Activated T-helper 2 cell treated with anti-CD3 and anti-CD28 coated beads, Interferon-gamma antibody, Interleukin-2, Interleukin-4, amounts not matched to agents 10 μg/mL and 5 μg/mL and 100 μg/mL, durations not matched to agents 14 hours and 24 hours and 36 hours (primary cell): ENCODE data around the gene ZEB1. TPM values are rescaled to one million over a fixed set of nuclear protein-coding genes. Genes with fewer than 3 reads are reported as not detected.
A peak's percentile ranks its signal among the peaks of the same experiment; 100 is the strongest.

Source experiments
- DNase-seq: peaks from one replicate; pipeline ENCODE4 v3.0.0; 2021; ENCODE audit warnings: low spot score
- H3K27ac Mint-ChIP-seq: one replicate; pipeline ENCODE4 v1.8.0; 2021; ENCODE audit warnings: mixed read lengths
- H3K27me3 Mint-ChIP-seq: one replicate; pipeline ENCODE4 v1.8.0; 2021; ENCODE audit warnings: low read depth, mixed read lengths
- H3K36me3 Mint-ChIP-seq: one replicate; pipeline ENCODE4 v1.8.0; 2021; ENCODE audit warnings: low read depth, mixed read lengths
- H3K4me1 Mint-ChIP-seq: one replicate; pipeline ENCODE4 v1.8.0; 2021; ENCODE audit warnings: low read depth, mixed read lengths
- H3K4me3 Mint-ChIP-seq: one replicate; pipeline ENCODE4 v1.8.0; 2021; ENCODE audit warnings: low read depth, mild to moderate bottlenecking, moderate library complexity, mixed read lengths
- H3K9me3 Mint-ChIP-seq: one replicate; pipeline ENCODE4 v1.8.0; 2021; ENCODE audit warnings: mixed read lengths
- intact Hi-C: fragments of 100-400 bp; cut with micrococcal nuclease; formaldehyde crosslinking; loops from one replicate; pipeline ENCODE4 v1.15.1; 2023
- total RNA-seq: library from RNA; stranded (reverse); gene quantifications from 2 replicates; pipeline ENCODE4 v1.2.3, GENCODE V29; 2022

Gene ZEB1
- total RNA-seq, 1 donor from 2014 or later = 70.0 TPM

- DNase-seq = no peak
- Mint-ChIP-seq H3K4me1 (peaks cover 3% of the 10 kb centered on the region), H3K4me3 (no peak overlapping the region), H3K9me3 (no peaks in the 10 kb centered on the region), H3K36me3 (no peaks in the 10 kb centered on the region), H3K27me3 (peaks cover 2% of the 10 kb centered on the region), H3K27ac (no peak overlapping the region)
- intact Hi-C loops = no loop called here
These were observed 19.9 kb upstream of the ZEB1 start for GRCh38 chr10:31299119-31299518.

GRCh38 chr10:31303212-31303611 is 15.8 kb upstream of the ZEB1 start:
- peaks cover 11% of the 10 kb centered on the region for H3K36me3 Mint-ChIP-seq
- H3K9me3 Mint-ChIP-seq = no peaks in the 10 kb centered on the region
- peaks cover 2% of the 10 kb centered on the region for H3K27me3 Mint-ChIP-seq
- intact Hi-C loops = no loop called here
- H3K27ac Mint-ChIP-seq = no peak overlapping the region
- peaks cover 3% of the 10 kb centered on the region for H3K4me1 Mint-ChIP-seq
- no peak overlapping the region for H3K4me3 Mint-ChIP-seq
- DNase-seq = no peak

GRCh38 chr10:31304291-31304970 is 14.6 kb upstream of the ZEB1 start:
- no peak overlapping the region for H3K27ac Mint-ChIP-seq
- no peak overlapping the region for H3K4me3 Mint-ChIP-seq
- intact Hi-C loops = no loop called here
- peaks cover 2% of the 10 kb centered on the region for H3K27me3 Mint-ChIP-seq
- H3K36me3 Mint-ChIP-seq = peaks cover 14% of the 10 kb centered on the region
- no peaks in the 10 kb centered on the region for H3K9me3 Mint-ChIP-seq
- DNase-seq = no peak
- no peaks in the 10 kb centered on the region for H3K4me1 Mint-ChIP-seq

- intact Hi-C loops = loop anchor here (10.0 kb wide), 1 partner anchor 629 kb away; no protein-coding TSS in a partner anchor
- H3K4me1 Mint-ChIP-seq = peaks cover 31% of the 10 kb centered on the region
These were observed 5.6 kb upstream of the ZEB1 start for GRCh38 chr10:31313396-31313795.

GRCh38 chr10:31314256-31315150 is 4.5 kb upstream of the ZEB1 start:
- intact Hi-C loops = loop anchor here (5.0 to 10.0 kb wide), 3 partner anchors 212 to 630 kb away; no protein-coding TSS in a partner anchor
- Mint-ChIP-seq H3K36me3 (peaks cover 9% of the 10 kb centered on the region), H3K27ac (no peak overlapping the region), H3K9me3 (no peaks in the 10 kb centered on the region), H3K4me3 (no peak overlapping the region), H3K27me3 (no peaks in the 10 kb centered on the region), H3K4me1 (peaks cover 31% of the 10 kb centered on the region)
- DNase-seq = no peak

More at GRCh38 chr10:31313396-31313795, 5.6 kb upstream of the ZEB1 start:
- H3K4me3 Mint-ChIP-seq = no peak overlapping the region
- H3K27me3 Mint-ChIP-seq = no peaks in the 10 kb centered on the region
- H3K9me3 Mint-ChIP-seq = no peaks in the 10 kb centered on the region
- no peak for DNase-seq
- H3K36me3 Mint-ChIP-seq = peaks cover 13% of the 10 kb centered on the region
- no peak overlapping the region for H3K27ac Mint-ChIP-seq

DNA sequence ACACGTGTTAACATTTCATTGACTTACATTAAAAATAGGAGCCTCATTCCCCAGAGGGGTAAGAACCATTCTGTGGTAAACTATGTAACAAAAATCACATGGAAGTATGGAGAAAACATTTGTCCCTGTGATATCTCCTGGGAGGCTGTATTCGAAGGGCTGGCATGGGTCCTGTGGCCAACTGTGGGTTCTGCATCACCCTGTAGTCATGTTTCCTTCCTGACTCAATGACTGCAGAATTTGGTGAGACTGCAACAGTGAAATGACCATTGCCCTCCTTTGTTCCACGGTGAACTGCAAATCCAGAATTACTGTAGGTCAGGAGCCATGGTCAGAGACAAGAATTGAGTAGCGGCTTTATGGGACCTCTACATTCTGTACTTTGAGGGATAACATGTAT is 3.6 kb upstream of the ZEB1 start:
- H3K27ac Mint-ChIP-seq = no peak overlapping the region
- DNase-seq = no peak
- H3K4me3 Mint-ChIP-seq = no peak overlapping the region
- H3K27me3 Mint-ChIP-seq = no peaks in the 10 kb centered on the region
- no peaks in the 10 kb centered on the region for H3K9me3 Mint-ChIP-seq
- peaks cover 9% of the 10 kb centered on the region for H3K36me3 Mint-ChIP-seq
- peaks cover 31% of the 10 kb centered on the region for H3K4me1 Mint-ChIP-seq
- intact Hi-C loops = loop anchor here (5.0 to 10.0 kb wide), 3 partner anchors 213 to 631 kb away; no protein-coding TSS in a partner anchor

DNA sequence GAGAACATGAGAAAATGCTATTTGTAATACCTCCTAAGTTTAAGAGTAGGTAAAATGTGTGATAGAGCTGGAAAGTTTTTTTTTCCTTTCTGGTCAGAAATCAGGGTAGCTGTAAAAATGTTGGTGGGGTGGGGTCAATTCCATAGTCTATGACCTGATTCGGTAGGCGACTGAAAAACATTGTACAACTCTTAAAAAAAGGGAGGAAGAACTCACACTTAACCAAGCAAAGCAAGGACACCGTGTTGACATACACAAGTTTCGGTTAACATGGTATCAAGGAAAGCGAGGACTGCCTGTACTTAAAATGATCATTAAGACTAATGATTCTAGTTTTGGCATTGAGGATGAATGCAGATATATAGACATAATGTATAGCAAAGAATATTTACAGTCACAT is 1.8 kb upstream of the ZEB1 start:
- intact Hi-C loops = loop anchor here (5.0 to 10.0 kb wide), 3 partner anchors 215 to 632 kb away; no protein-coding TSS in a partner anchor
- Mint-ChIP-seq H3K4me3 (peak overlapping the region; percentile 54), H3K27me3 (no peaks in the 10 kb centered on the region), H3K9me3 (no peaks in the 10 kb centered on the region), H3K36me3 (peaks cover 18% of the 10 kb centered on the region), H3K4me1 (peaks cover 36% of the 10 kb centered on the region), H3K27ac (no peak overlapping the region)
- DNase-seq = no peak

- Mint-ChIP-seq H3K4me3 (peak overlapping the region; percentile 99), H3K4me1 (peaks cover 38% of the 10 kb centered on the region), H3K27me3 (no peaks in the 10 kb centered on the region), H3K9me3 (no peaks in the 10 kb centered on the region), H3K36me3 (peaks cover 18% of the 10 kb centered on the region), H3K27ac (peak overlapping the region; percentile 100)
- intact Hi-C loops = loop anchor here (1.0 to 10.0 kb wide), 6 partner anchors 171 to 633 kb away; no protein-coding TSS in a partner anchor
- no peak for DNase-seq
These were observed 1.2 kb upstream of the ZEB1 start for GRCh38 chr10:31317652-31318381.

- no peaks in the 10 kb centered on the region for H3K27me3 Mint-ChIP-seq
- no peaks in the 10 kb centered on the region for H3K9me3 Mint-ChIP-seq
- intact Hi-C loops = loop anchor here (1.0 to 10.0 kb wide), 6 partner anchors 172 to 634 kb away; no protein-coding TSS in a partner anchor
- H3K27ac Mint-ChIP-seq = peak overlapping the region; percentile 100
- peaks cover 40% of the 10 kb centered on the region for H3K4me1 Mint-ChIP-seq
- H3K4me3 Mint-ChIP-seq = peak overlapping the region; percentile 99
- peak; percentile 76 for DNase-seq
- peaks cover 18% of the 10 kb centered on the region for H3K36me3 Mint-ChIP-seq
These were observed 598 bp upstream of the ZEB1 start for GRCh38 chr10:31318382-31318853.

DNA sequence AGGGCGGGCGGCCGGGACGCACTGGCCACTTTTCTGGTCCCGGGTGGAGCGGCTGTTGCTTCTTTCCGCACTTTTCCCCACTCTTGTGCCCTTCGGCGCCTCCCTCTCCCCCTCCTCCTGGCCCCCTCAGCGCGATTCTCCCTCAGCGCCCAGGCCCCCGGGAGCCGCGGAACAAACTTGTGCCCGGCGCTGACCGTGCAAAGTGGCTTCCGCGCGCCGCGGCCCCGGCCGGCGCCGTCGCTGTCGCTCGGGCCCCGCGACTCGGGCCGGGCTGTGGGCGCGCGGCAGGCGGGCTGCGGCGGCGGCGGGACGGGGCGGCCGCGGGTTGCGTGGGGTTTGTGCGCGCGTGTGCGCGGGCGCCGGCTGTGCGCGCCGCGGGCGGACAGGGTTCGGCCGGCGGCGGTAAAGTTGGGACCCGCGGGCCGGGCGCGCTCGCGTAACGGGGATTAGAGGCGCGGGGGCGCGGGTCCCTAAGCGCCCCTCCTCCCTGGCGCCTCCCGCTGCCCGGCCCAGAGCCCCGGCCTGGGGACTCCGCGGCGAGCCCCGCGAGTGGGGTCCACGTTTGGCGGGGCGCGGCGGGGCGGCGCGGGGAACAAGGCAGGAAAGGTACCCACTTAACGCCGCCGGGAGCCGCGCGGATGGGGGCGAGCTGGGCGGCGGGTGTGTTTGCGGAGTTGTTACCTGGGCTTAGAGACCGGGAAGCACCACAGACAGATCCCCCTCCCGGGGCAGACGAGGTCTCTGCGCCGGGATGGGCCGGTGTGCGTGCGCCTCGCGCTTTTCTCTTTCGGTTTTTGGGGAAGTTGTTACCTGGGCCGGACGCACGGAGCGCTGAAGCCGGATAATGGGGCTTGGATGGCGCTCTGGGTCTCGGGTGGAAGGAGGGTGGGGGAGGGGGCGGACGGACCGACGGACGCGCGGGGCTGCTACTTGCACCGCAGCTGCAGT is 860 bp downstream of the ZEB1 start:
- no peaks in the 10 kb centered on the region for H3K9me3 Mint-ChIP-seq
- peaks cover 21% of the 10 kb centered on the region for H3K36me3 Mint-ChIP-seq
- intact Hi-C loops = loop anchor here (1.0 to 10.0 kb wide), 7 partner anchors 23 to 635 kb away; no protein-coding TSS in a partner anchor
- DNase-seq = peak; percentile 57
- H3K27me3 Mint-ChIP-seq = no peaks in the 10 kb centered on the region
- H3K4me1 Mint-ChIP-seq = peaks cover 41% of the 10 kb centered on the region
- peak overlapping the region; percentile 99 for H3K4me3 Mint-ChIP-seq
- H3K27ac Mint-ChIP-seq = peak overlapping the region; percentile 92

- Mint-ChIP-seq H3K4me3 (peak overlapping the region; percentile 93), H3K9me3 (no peaks in the 10 kb centered on the region), H3K27ac (peak overlapping the region; percentile 92), H3K36me3 (peaks cover 21% of the 10 kb centered on the region), H3K27me3 (no peaks in the 10 kb centered on the region), H3K4me1 (peaks cover 37% of the 10 kb centered on the region)
- peak; percentile 25 for DNase-seq
- intact Hi-C loops = loop anchor here (1.0 to 5.0 kb wide), 4 partner anchors 20 to 172 kb away; no protein-coding TSS in a partner anchor
These were observed 1.7 kb downstream of the ZEB1 start for GRCh38 chr10:31320550-31321211.
